Activated CD4-positive, alpha-beta T cell treated with anti-CD3 and anti-CD28 coated beads, Interleukin-2, amount 10 ng/mL, durations not matched to agents 24 days and 14 days (primary cell): ENCODE data around the gene FGA. TPM values are rescaled to one million over a fixed set of nuclear protein-coding genes. Genes with fewer than 3 reads are reported as not detected.

Experiments
- DNase-seq: peaks from one replicate; pipeline ENCODE4 v3.0.0; 2022
- H3K27ac Mint-ChIP-seq: one replicate; pipeline ENCODE4 v1.8.0; 2022; ENCODE audit warnings: mild to moderate bottlenecking, mixed read lengths
- H3K27me3 Mint-ChIP-seq: one replicate; pipeline ENCODE4 v1.8.0; 2022; ENCODE audit warnings: mixed read lengths
- H3K36me3 Mint-ChIP-seq: one replicate; pipeline ENCODE4 v1.8.0; 2022; ENCODE audit warnings: low read depth, mild to moderate bottlenecking, mixed read lengths
- H3K4me1 Mint-ChIP-seq: one replicate; pipeline ENCODE4 v1.8.0; 2021; ENCODE audit warnings: mixed read lengths
- H3K4me3 Mint-ChIP-seq: one replicate; pipeline ENCODE4 v1.8.0; 2022; ENCODE audit warnings: mild to moderate bottlenecking, moderate library complexity, mixed read lengths
- H3K9me3 Mint-ChIP-seq: one replicate; pipeline ENCODE4 v1.8.0; 2021; ENCODE audit warnings: mixed read lengths
- intact Hi-C: fragments of 100-400 bp; cut with micrococcal nuclease; formaldehyde crosslinking; loops from one replicate; pipeline ENCODE4 v1.15.1; 2023
- total RNA-seq: library from RNA; stranded (reverse); gene quantifications from 2 replicates; pipeline ENCODE4 v1.2.3, GENCODE V29; 2022

The FGA gene
- not detected in 2 replicates for total RNA-seq

GRCh38 chr4:154590329-154591006 lies at the start of gene FGA:
Gene FGA (minus strand): TSS chr4:154590742. CDS start chr4:154590687, 55 bp downstream.
- no peaks in the 10 kb centered on the region for H3K9me3 Mint-ChIP-seq
- no peaks in the 10 kb centered on the region for H3K36me3 Mint-ChIP-seq
- H3K27me3 Mint-ChIP-seq: peaks cover 17% of the 10 kb centered on the region
- no peaks in the 10 kb centered on the region for H3K4me1 Mint-ChIP-seq
- intact Hi-C loops: no loop called here
- no peak within 1 kb of the TSS for H3K27ac Mint-ChIP-seq
- H3K4me3 Mint-ChIP-seq: no peak within 1 kb of the TSS
- DNase-seq: no peak

GRCh38 chr4:154634058-154634457 lies 43.5 kb upstream of the FGA start:
- Mint-ChIP-seq H3K9me3 (no peaks in the 10 kb centered on the region), H3K27ac (no peak overlapping the region), H3K27me3 (peaks cover 25% of the 10 kb centered on the region), H3K4me3 (no peak overlapping the region), H3K36me3 (no peaks in the 10 kb centered on the region), H3K4me1 (no peaks in the 10 kb centered on the region)
- intact Hi-C loops: no loop called here
- no peak for DNase-seq

- Mint-ChIP-seq H3K4me3 (no peak overlapping the region), H3K9me3 (no peaks in the 10 kb centered on the region), H3K4me1 (no peaks in the 10 kb centered on the region), H3K27ac (no peak overlapping the region), H3K36me3 (no peaks in the 10 kb centered on the region), H3K27me3 (peaks cover 25% of the 10 kb centered on the region)
- DNase-seq: no peak
- intact Hi-C loops: no loop called here
These were observed 41.3 kb upstream of the FGA start for GRCh38 chr4:154631828-154632227.

GRCh38 chr4:154630324-154630723 lies 39.8 kb upstream of the FGA start:
- H3K4me3 Mint-ChIP-seq: no peak overlapping the region
- no peak for DNase-seq
- H3K4me1 Mint-ChIP-seq: no peaks in the 10 kb centered on the region
- H3K36me3 Mint-ChIP-seq: no peaks in the 10 kb centered on the region
- peaks cover 33% of the 10 kb centered on the region for H3K27me3 Mint-ChIP-seq
- H3K27ac Mint-ChIP-seq: no peak overlapping the region
- intact Hi-C loops: no loop called here
- no peaks in the 10 kb centered on the region for H3K9me3 Mint-ChIP-seq

- Mint-ChIP-seq H3K36me3 (no peaks in the 10 kb centered on the region), H3K4me1 (no peaks in the 10 kb centered on the region), H3K4me3 (no peak overlapping the region), H3K9me3 (no peaks in the 10 kb centered on the region), H3K27me3 (peaks cover 28% of the 10 kb centered on the region), H3K27ac (no peak overlapping the region)
- intact Hi-C loops: loop anchor here (10.0 kb wide), 1 partner anchor 748 kb away; the partner anchor contains the start of gene MAP9
- DNase-seq: peak; percentile 80
These were observed 36.4 kb upstream of the FGA start for GRCh38 chr4:154626793-154627484.

GRCh38 chr4:154625971-154626370 lies 35.4 kb upstream of the FGA start:
- intact Hi-C loops: loop anchor here (10.0 kb wide), 1 partner anchor 749 kb away; the partner anchor contains the start of gene MAP9
- Mint-ChIP-seq H3K9me3 (no peaks in the 10 kb centered on the region), H3K27me3 (peaks cover 28% of the 10 kb centered on the region), H3K4me1 (no peaks in the 10 kb centered on the region), H3K27ac (no peak overlapping the region), H3K36me3 (no peaks in the 10 kb centered on the region), H3K4me3 (peak overlapping the region; percentile 26)
- no peak for DNase-seq

GRCh38 chr4:154623995-154624394 lies 33.5 kb upstream of the FGA start:
- H3K27ac Mint-ChIP-seq: no peak overlapping the region

GRCh38 chr4:154623436-154623835 lies 32.9 kb upstream of the FGA start:
- no peak overlapping the region for H3K27ac Mint-ChIP-seq
- H3K27me3 Mint-ChIP-seq: peaks cover 25% of the 10 kb centered on the region
- no peak for DNase-seq
- intact Hi-C loops: loop anchor here (10.0 kb wide), 1 partner anchor 751 kb away; the partner anchor contains the start of gene MAP9
- H3K9me3 Mint-ChIP-seq: no peaks in the 10 kb centered on the region
- H3K4me1 Mint-ChIP-seq: peaks cover 2% of the 10 kb centered on the region
- H3K36me3 Mint-ChIP-seq: no peaks in the 10 kb centered on the region
- H3K4me3 Mint-ChIP-seq: no peak overlapping the region

More at GRCh38 chr4:154623995-154624394, 33.5 kb upstream of the FGA start:
- Mint-ChIP-seq H3K9me3 (no peaks in the 10 kb centered on the region), H3K36me3 (no peaks in the 10 kb centered on the region), H3K4me3 (no peak overlapping the region), H3K4me1 (no peaks in the 10 kb centered on the region), H3K27me3 (peaks cover 25% of the 10 kb centered on the region)
- DNase-seq: no peak
- intact Hi-C loops: loop anchor here (10.0 kb wide), 1 partner anchor 751 kb away; the partner anchor contains the start of gene MAP9

GRCh38 chr4:154622598-154622997 lies 32.1 kb upstream of the FGA start:
- Mint-ChIP-seq H3K27me3 (peaks cover 25% of the 10 kb centered on the region), H3K9me3 (no peaks in the 10 kb centered on the region), H3K27ac (no peak overlapping the region), H3K36me3 (no peaks in the 10 kb centered on the region), H3K4me3 (no peak overlapping the region), H3K4me1 (peaks cover 3% of the 10 kb centered on the region)
- peak; percentile 79 for DNase-seq
- intact Hi-C loops: loop anchor here (1.0 to 10.0 kb wide), 2 partner anchors 70 to 752 kb away; partner anchors contain the start of gene MAP9

- peaks cover 5% of the 10 kb centered on the region for H3K9me3 Mint-ChIP-seq
- peaks cover 16% of the 10 kb centered on the region for H3K27me3 Mint-ChIP-seq
- intact Hi-C loops: loop anchor here (10.0 kb wide), 1 partner anchor 755 kb away; the partner anchor contains the start of gene MAP9
These were observed 29.6 kb upstream of the FGA start for GRCh38 chr4:154620111-154620510.

GRCh38 chr4:154618708-154619315 lies 28.3 kb upstream of the FGA start:
- peaks cover 12% of the 10 kb centered on the region for H3K4me1 Mint-ChIP-seq
- DNase-seq: peak; percentile 88
- no peak overlapping the region for H3K27ac Mint-ChIP-seq
- peaks cover 18% of the 10 kb centered on the region for H3K27me3 Mint-ChIP-seq
- H3K4me3 Mint-ChIP-seq: no peak overlapping the region
- H3K36me3 Mint-ChIP-seq: no peaks in the 10 kb centered on the region
- peaks cover 5% of the 10 kb centered on the region for H3K9me3 Mint-ChIP-seq
- intact Hi-C loops: loop anchor here (1.0 kb wide), 2 partner anchors 60 to 67 kb away; no protein-coding TSS in a partner anchor

More at GRCh38 chr4:154620111-154620510, 29.6 kb upstream of the FGA start:
- peaks cover 12% of the 10 kb centered on the region for H3K4me1 Mint-ChIP-seq
- H3K36me3 Mint-ChIP-seq: no peaks in the 10 kb centered on the region
- no peak overlapping the region for H3K4me3 Mint-ChIP-seq
- no peak overlapping the region for H3K27ac Mint-ChIP-seq
- no peak for DNase-seq

- Mint-ChIP-seq H3K36me3 (no peaks in the 10 kb centered on the region), H3K9me3 (peaks cover 5% of the 10 kb centered on the region), H3K4me1 (peaks cover 12% of the 10 kb centered on the region), H3K27ac (no peak overlapping the region), H3K27me3 (peaks cover 17% of the 10 kb centered on the region), H3K4me3 (no peak overlapping the region)
- no peak for DNase-seq
- intact Hi-C loops: loop anchor here (1.0 kb wide), 2 partner anchors 59 to 66 kb away; no protein-coding TSS in a partner anchor
These were observed 27.3 kb upstream of the FGA start for GRCh38 chr4:154617820-154618317.

- intact Hi-C loops: no loop called here
- H3K27me3 Mint-ChIP-seq: peaks cover 20% of the 10 kb centered on the region
- peak overlapping the region; percentile 68 for H3K27ac Mint-ChIP-seq
- H3K4me1 Mint-ChIP-seq: peaks cover 12% of the 10 kb centered on the region
- DNase-seq: peak; percentile 66
- H3K4me3 Mint-ChIP-seq: peak overlapping the region; percentile 32
- H3K36me3 Mint-ChIP-seq: no peaks in the 10 kb centered on the region
- H3K9me3 Mint-ChIP-seq: peaks cover 5% of the 10 kb centered on the region
These were observed 26.2 kb upstream of the FGA start for GRCh38 chr4:154616731-154617130.
